Measurements from ENCODE around the gene CORO2B. TPM values are rescaled to one million over a fixed set of nuclear protein-coding genes. Genes with fewer than 3 reads are reported as not detected.
A peak's percentile ranks its signal among the peaks of the same experiment; 100 is the strongest.

Gene CORO2B
- total RNA-seq, 1 donor from 2014 or later, result 6.6 TPM

DNA sequence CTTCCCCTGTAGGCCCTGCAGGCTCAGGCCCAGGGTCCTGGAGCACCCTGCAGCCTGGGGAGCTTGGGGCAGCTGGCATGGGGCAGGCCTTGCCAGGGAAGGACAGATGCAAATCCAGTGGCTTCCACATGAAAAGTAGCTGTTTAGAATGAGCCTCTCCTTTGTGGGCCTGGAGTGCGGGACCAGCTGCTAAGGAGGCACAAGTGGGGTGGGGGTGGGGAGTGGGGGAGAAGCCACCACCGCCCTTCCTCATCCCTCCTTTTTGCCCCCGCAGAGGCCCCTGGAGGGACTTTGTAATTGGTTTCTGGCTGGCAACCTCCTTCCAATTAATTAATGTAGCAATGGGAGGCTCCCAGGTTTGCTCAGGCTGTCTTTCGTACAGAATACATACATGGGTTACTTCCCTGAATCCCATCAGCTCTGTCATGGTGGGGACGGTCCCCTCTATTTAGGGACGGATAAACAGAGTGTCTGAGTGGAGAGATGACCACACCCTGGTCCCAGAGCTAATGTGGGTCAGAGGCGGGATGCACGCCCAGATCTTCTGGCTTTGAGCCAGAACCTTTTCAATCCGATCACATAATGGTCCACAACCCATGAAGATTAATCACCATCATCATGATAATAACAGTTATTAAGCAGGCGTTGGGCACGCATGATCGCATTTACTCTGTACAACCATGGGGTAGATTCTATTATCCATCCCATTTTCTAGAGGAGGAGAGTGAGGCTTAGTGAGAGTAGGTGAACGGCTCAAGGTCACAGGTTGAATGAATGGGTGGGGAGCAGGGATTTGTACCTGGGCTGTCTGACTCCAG, 6.2 kb downstream of the CORO2B start:
- DNase-seq (no peak), ATAC-seq (ENCODE audit: poor library complexity) (peak; percentile 23)
- intact Hi-C loops (cut with DNase I), result no loop called here

DNA sequence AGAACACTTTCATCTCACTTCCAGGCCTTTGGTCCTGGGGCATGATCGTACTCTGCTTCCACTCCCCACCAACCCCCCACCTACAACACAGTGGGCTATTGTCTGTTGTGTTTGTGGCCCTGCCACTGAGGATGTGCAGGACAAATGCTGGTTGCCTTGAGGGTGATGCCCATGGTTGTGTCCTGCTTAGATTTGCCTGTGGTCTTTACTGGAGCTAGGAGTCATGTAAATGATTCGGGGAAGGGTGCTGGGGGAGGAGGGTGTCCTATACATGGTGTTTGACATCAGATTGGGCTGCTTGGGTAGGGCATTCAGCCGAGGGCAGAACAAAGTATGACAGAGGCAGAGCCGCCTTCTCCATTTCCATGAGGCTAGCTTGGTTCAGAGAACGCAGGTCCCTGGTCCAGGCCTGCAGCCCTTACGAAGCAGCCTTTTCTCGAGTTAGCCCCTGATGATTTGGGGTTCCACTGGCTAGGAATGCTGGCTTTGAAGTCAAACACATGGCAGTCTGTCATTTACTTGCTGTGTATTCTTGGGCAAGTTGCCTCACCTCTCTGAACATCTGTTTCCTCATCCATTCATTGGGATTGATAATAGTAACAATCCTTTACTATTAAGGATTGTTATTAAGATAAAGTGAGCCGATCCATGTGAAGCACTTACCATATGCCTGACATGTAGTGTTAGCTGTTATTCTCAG, 6.9 kb downstream of the CORO2B start:
- intact Hi-C loops (cut with DNase I), result no loop called here
- ATAC-seq (ENCODE audit: poor library complexity), result no peak
- no peak for DNase-seq

DNA sequence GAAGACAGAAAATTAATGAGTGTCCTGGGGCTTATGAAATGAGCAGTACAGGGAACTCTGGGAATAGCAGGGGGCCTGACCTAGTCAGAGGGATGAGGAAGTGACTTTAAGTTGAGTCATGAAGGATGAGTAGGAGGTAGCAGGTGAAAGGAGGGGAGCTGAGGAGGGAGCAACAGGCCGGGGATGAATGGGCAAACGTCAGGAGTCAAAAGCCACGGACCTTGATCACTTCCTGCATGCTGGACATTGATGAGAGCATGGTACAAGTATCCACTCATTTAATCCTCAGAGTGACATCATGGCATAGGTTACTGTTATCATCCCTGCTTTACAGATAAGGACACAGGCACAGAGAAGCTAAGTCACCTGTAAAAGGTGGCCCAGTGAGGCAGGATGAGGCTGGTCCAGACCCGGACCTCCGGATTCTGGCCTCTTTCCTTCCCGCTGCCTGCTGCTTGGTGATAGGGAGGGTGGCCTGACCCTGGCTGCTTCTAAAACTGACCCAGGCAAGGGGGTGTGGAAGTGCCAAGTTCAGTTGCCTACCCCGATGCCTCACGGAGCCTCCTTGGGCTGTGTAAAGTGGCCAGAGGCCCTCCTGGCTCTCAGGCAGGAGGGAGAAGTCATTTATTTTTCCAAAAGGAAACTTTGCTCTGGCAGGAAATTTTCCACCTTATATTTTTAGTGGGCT, 7.6 kb downstream of the CORO2B start:
- DNase-seq, result no peak
- ATAC-seq (ENCODE audit: poor library complexity), result no peak
- intact Hi-C loops (cut with DNase I), result no loop called here

DNA sequence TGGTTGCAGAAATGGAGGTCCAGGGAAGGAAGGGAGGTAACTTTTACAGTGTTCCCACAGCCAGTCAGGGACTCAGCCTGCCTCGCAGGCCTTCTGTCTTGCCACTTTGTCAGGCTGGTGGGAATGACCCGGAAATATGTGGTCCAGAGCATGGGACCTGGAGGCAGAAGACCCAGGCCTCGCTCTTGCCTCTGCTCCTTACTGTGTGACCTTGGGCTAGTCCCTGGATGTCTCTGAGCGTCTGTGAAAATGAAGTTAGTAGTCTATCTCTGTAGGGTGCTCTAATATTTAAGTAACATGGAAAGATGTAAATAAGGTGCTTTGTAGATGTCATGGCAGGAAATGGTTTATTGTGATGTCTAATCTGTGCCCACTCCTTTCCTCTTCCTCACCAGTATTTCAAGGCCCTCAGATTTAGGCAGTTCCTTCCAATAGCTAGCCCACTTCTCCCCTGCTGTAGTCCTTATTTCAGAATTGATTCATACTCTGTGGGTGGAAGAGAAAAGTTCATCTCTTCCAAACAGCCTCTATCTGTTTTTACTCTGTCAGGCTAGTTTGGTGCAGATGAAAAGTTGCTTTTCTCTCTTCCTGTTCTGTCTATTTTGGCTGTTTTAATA, 9.1 kb downstream of the CORO2B start:
- ATAC-seq (ENCODE audit: poor library complexity) (no peak), DNase-seq (no peak)
- intact Hi-C loops (cut with DNase I), result no loop called here

DNA sequence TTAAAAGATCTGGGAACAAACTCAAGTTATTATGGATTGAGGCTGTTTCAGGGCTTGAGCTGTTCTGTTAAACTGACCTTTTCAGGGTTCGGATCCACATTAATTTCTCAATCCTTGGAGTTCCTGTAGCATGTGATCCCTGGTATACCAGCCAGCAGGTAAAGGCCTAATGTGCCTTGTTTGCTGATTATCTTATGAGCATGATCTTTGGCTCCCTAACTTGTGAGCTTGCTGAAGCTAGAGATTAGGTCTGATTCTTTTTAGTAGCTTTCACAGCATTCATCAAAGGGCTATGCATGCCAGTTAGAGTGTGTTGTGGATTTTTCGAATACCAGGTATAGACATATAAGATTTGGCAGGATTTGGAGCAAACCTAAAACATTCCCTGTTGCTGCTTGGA, 10.3 kb downstream of the CORO2B start:
- ATAC-seq (ENCODE audit: poor library complexity) (no peak), DNase-seq (no peak)
- intact Hi-C loops (cut with DNase I), result no loop called here

DNA sequence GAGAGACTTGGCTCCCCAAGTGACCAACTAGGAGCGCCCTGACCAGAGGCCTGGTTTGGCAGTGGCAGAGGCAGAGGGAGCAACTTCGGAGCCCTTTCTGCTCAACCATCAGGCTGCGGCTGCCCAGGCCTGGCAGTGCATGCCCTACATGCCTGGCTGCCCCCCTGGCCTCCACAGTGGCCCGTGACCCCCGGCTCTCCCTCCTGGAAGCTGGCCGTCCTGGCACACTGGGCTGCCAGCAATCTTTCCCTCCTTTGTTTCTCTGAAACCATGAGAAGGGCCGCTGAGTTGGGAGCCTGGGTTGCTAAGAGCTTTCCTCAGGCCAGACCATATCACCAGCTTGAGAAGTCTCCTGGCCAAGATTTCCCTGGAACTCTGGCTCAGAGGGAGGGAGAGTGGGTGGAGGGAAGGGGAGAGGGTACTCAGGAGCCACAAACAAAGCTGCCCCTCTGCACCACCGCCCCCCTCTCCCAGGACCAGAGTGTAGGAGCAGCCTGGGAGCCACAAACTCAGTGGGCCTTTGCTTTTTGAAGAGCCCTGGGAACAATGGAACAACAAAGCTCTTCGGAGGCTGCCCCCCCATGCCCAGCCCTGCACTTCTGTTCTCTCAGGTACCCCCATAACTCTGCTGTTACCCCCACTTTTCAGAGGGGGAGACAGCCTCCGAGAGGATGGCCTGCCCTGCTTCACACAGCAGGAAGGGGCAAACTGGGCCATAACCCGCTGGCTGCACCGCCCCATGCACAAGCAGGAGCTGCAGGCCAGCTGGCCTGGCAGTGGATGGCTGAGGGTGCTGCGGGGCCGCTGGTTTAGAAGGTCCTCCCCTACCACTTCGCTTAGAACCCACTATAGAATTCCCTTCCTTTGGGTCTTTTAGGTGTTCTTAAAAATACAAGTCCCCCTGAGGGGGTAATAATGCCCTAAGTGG, 11.3 kb downstream of the CORO2B start:
- DNase-seq (peak; percentile 48), ATAC-seq (ENCODE audit: poor library complexity) (peak; percentile 11)
- intact Hi-C loops (cut with DNase I), result no loop called here

DNA sequence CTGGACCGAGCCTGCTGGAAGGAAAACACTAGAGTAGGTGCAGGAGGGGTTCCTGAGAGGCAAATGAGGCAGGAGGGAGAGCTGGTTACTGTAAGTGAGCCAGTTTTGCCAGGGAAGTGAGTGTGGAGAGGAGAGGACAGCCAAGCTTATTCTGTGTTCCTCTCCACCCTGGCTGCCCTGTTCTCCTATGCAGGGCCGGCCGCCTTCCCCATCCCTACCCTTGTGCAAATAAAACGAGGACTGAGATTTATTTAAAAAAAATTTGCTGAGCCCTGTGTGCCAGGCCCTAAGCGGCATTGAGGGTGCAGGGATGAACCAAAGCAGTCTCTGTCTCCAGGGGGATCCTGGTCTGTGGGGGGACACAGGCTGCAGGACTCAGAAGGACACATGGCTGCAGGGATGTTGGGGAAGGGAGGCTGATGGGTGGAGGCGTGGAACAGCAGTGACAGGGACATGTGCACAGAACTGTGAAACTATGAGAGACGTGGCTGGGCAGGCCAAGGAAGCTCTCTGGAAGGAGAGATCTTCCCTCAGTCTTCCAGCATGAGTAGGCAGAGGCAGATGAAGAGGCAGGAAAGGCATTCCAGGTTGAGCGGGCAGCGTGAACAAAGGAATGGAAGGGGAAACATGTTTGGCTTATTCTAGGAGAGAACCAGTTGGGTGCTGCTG, 12.1 kb downstream of the CORO2B start:
- no peak for ATAC-seq (ENCODE audit: poor library complexity)
- intact Hi-C loops (cut with DNase I), result no loop called here
- no peak for DNase-seq

DNA sequence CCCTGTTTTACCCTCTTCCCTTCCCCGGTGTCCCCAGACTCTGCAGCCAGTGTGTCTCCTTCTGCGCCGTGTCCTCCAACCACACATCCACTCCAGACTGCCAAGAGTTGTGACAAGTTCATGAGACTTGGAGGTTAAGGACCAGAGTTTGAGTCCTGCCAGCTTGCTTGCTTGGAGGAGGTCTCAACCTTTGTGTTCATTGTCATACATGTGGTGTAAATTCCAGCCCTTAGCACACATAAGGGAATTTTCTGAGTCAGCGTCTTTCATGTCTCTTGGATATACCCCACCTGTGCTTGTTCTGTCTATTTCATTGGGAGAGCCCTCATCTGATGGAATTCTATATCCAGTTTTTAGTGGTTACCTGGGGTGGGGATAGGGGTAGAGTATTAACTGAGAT, 13.3 kb downstream of the CORO2B start:
- ATAC-seq (ENCODE audit: poor library complexity) (no peak), DNase-seq (no peak)
- intact Hi-C loops (cut with DNase I), result no loop called here

DNA sequence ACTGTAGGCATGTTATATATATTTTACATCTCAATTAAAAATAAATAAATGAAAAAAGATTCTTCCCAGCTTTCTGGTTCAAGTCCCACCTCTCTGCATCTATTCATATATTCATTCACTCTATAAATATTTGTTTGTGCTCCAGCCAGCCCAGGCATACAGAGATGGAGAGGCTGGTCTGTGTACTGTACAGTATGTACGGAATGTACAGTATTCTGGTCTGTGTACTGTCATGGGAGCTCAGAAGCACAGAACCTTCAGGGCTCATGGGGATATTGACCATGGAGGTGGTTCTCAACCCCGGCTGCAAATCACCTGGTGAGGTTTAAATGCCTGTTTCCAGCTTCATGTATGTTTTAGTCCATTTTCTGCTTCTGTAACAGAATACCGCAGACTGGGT, 13.8 kb downstream of the CORO2B start:
- intact Hi-C loops (cut with DNase I), result no loop called here
- DNase-seq (no peak), ATAC-seq (ENCODE audit: poor library complexity) (no peak)

DNA sequence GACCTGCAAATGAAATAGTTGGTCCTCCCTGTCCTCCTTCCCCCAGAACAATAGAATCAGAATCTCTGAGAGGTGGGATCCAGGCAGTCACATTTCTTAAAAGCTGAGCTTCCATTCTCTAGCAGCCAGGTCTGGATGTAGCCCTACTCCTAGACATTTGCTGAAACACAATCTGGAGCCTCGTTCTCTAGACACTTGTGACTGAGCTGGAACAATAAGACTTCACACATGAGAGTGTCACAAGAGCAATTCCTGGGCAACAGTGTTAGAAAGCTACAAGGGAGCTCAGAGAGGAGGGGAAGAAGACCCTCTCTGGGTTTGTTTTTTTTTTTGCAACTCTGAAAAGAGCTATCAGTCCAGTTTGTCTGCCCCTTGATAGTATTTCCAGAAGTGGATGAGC, 14.5 kb downstream of the CORO2B start:
- no peak for ATAC-seq (ENCODE audit: poor library complexity)
- DNase-seq, result no peak
- intact Hi-C loops (cut with DNase I), result no loop called here

DNA sequence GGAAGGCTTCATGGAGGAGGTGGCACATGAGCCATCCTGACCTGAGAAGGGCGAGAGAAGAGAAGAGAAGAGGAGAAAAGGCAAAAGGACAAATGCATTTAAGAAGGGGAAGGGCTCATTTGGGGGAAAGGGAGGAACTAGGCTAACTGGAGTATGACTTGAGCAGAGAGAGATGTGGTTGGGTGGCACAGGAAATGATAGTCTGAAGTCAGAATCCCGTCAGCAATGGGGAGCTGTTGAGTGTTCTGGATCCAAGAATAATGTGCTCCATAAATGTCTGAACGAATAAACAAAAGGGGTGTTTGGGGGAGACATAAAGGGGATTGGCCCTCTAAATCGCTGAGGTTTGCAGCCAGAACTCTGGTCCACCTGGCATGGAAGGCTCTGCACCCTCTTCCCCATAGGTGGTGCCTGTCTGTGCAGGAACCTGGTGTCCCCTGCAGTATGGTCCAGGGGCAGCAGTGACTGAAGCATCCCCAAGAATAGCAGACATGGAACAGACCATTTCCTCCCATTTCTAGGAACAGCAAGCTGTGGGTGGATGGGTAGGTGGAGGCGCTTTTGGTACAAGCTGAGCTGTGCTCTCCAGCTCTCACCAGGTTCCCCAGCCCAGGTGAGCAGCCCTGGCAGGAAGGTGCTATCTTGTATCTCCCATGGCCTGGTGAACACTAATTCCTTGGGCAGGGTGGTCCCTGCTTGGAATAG, 15.2 kb downstream of the CORO2B start:
- intact Hi-C loops (cut with DNase I), result no loop called here
- DNase-seq (no peak), ATAC-seq (ENCODE audit: poor library complexity) (no peak)

DNA sequence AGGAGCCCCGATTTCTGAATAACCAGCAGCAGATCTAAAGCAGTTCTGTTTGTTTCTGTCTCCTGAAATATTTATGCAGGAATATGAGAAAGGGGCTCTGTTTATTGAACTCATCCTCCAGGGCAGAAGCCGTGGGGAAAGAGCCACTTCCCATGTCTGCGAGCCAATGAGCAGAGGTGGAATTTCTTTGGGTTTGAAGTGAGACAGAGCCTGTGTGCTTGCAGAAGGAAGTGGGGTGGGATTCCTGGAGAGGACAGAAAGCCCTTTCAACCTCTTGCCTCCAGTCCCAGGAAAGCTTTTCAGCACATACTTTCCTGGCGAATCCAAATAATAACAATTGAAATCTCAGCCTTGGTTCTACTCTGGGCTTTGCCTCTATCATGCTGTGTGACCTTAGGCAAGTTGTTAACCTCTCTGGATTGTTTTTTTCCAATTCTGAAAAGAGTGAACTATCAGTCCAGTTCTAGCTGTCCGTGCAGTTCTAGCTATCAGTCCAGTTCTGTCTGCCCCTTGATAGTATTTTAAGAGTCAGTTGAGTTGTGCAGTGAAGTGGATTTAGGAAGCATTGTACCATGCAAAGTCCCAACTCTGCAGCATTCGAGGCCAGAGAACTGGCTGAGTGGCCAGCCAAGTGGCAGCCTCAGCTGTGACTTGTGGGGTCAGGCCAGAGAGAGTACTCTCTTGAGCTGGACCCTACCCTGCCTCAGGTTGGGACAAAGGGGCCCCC, 15.9 kb downstream of the CORO2B start:
- intact Hi-C loops (cut with DNase I), result no loop called here
- ATAC-seq (ENCODE audit: poor library complexity), result no peak
- DNase-seq, result no peak

DNA sequence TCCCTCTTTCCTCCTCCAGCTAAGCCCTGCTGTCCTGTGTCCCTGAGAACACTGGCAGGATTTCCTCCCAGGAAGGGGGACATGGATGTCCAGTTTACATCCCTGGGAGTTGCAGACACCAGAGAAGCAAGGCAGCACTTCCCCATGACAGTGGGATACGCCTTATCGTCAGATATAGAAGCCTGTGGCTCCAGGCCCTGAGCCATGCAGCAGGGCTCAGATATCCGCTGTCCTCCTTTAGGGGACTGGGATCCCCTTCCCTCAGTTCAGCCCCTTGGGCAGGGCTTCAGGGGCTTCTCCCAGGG, 16.4 kb downstream of the CORO2B start:
- no peak for DNase-seq
- ATAC-seq (ENCODE audit: poor library complexity), result no peak
- intact Hi-C loops (cut with DNase I), result no loop called here

DNA sequence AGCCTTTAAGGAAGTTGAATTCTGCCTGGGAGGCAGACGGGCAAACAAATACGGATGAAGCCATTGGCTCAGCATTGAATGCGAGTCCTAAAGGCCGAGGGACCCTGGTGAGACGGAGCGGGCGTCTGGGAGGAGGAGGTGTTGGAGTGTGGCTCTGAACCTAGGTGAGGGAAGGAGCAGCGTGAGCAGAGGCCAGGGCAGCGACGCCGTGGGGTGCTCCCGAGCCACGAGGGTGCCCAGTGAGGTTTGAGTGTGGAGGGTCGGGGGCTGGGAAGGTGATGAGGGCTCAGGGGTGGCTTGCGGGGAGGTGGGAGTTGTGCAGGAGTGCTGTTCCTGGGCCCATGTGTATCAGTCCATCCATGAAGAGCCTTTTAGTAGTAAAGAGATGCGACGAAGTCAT, 17.0 kb downstream of the CORO2B start:
- ATAC-seq (ENCODE audit: poor library complexity) (no peak), DNase-seq (no peak)
- intact Hi-C loops (cut with DNase I), result no loop called here

DNA sequence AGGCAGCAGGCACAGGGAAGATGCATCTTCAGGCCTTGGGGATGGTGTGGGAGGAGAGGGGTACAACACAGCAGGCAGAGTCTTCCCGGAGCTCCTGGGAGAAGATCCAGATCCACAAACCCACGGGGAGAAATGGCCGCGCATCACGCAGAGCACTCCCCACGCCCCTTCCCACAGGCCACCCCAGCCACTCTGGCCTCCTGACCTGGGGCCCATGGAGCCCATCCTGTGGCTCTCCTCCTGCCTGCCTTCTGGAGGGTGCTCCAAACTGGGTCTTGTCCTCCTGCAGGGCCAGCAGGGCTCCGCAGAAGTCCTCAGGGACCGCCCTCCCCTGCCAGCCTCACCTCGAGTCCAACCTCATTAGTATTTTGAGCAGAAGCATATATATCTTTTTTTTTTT, 17.9 kb downstream of the CORO2B start:
- intact Hi-C loops (cut with DNase I), result no loop called here
- DNase-seq, result no peak
- no peak for ATAC-seq (ENCODE audit: poor library complexity)

DNA sequence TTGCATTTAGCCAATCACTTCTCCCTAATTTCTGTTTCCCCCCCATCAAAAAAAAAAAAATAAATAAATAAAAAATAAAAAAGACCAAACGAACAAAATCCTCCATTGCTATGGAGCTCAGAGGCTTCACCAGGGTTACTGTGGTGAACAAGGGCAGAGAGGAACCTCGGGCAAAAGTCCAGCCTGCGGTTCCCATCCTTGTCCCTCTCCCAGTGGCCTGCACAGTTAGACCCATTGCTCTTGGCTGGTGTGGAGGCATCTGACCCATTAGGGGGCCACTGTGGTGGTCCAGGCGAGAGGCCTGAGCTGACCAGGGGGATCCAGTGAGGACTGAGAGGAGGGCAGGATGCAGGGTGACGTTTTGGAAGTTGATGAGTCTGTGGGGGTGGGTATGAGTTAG, 18.8 kb downstream of the CORO2B start:
- no peak for DNase-seq
- intact Hi-C loops (cut with DNase I), result no loop called here
- no peak for ATAC-seq (ENCODE audit: poor library complexity)

Measured in Right ventricle myocardium superior (tissue), 1 donor.